GM18858 (cell line): ENCODE data around the gene TCEANC.
"Not testable (repeated sequence)": the region's sequence is repeated elsewhere in the genome, so short reads cannot be mapped to it uniquely, and the experiment has no call there.

Experiments used
- ATAC-seq: cut with Tn5 transposase; IDR thresholded peaks from one replicate; pipeline ENCODE4 v1.9.1; 2021; ENCODE audit not compliant: unreplicated experiment

TCEANC gene

GRCh38 chrX:13652850-13653693, at the start of gene TCEANC:
Gene TCEANC, plus strand, starts transcription at chrX:13653141. Its CDS starts 9,368 bp downstream, at chrX:13662509.
- peak; percentile 91 for ATAC-seq

- ATAC-seq = no peak
Observed at GRCh38 chrX:13605611-13606010, 47.3 kb upstream of the TCEANC start.

- ATAC-seq = no peak
Observed at GRCh38 chrX:13607331-13607995, 45.5 kb upstream of the TCEANC start.

DNA sequence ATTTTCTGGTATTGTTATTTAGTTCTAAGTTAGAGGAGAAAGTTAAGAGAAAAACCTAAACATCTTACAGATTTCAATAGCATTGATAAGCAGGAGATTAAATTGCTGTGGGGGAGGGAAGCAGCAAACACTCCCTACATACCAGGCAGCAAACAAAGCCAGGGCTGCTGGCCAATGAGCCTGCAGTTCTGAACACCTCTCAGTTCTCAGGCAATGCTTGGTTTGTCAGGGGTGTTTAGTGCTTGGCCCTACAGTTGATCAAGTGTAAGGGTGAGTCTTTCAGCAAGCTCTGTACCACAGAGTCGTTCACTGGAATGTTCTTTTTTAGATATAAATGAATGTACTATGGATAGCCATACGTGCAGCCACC, 45.0 kb upstream of the TCEANC start:
- no peak for ATAC-seq

GRCh38 chrX:13614154-13614553, 38.8 kb upstream of the TCEANC start:
- no peak for ATAC-seq

GRCh38 chrX:13620207-13620606, 32.7 kb upstream of the TCEANC start:
- no peak for ATAC-seq

GRCh38 chrX:13622401-13622964, 30.5 kb upstream of the TCEANC start:
- ATAC-seq = no peak

DNA sequence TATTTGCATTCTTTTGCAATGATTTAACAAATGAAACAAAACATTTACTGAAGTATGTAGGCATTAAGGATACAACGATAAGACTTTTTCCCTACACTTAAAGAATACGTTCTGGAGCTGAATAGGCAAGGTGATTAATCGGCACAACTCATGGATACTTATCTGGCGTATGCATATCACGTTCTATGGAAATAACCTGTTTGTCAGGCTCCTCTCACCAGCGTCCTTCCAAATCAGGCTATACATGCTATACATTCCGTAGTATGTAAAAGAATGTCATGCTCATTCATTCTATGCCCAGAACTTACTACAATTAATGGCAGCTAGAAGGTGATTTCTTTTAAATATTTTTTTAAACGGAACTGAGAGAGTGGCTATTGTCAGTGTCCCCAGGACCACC, 25.6 kb upstream of the TCEANC start:
- ATAC-seq = no peak

DNA sequence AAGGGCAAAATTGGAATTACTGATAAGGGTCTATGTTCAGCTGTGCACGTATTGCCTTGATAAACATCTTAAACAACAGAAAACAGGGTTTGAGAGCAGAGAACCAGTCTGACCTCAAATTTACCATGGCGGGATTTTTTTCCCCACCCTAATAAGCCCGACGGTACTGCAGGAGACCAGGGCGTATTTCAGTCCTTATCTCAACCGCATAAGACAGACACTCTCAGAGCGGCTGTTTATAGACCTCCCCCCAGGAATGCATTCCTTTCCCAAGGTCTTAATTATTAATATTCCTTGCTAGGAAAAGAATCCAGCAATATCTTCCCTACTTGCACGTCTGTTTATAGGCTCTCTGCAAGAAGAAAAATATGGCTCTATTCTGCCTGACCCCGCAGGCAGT, 15.7 kb upstream of the TCEANC start:
- ATAC-seq = not testable (repeated sequence)

- no peak for ATAC-seq
Observed at GRCh38 chrX:13638021-13638420, 14.9 kb upstream of the TCEANC start.

DNA sequence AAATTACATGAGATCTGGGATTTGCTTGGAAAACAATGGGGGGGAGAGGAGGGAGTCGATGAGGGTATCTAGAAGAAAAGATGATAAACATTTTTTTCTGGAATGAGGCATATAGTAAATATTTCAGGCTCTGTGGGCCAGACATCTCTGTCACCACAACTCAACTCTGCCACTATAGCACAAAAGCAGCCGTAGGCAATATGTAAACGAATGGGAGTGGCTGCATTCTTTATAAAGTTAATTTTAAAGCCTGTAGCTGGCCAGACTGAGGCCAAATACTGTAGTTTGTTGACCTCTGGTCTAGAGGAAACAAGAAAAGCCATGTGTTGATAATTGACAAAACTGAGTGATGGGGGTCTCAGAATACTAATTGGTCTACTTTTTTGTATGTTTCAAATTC, 14.1 kb upstream of the TCEANC start:
- no peak for ATAC-seq

GRCh38 chrX:13641684-13642083, 11.3 kb upstream of the TCEANC start:
- not testable (repeated sequence) for ATAC-seq

GRCh38 chrX:13645464-13646153, 7.3 kb upstream of the TCEANC start:
- no peak for ATAC-seq

- no peak for ATAC-seq
Observed at GRCh38 chrX:13646154-13646549, 6.8 kb upstream of the TCEANC start.

GRCh38 chrX:13647709-13648212, 5.2 kb upstream of the TCEANC start:
- ATAC-seq = no peak

DNA sequence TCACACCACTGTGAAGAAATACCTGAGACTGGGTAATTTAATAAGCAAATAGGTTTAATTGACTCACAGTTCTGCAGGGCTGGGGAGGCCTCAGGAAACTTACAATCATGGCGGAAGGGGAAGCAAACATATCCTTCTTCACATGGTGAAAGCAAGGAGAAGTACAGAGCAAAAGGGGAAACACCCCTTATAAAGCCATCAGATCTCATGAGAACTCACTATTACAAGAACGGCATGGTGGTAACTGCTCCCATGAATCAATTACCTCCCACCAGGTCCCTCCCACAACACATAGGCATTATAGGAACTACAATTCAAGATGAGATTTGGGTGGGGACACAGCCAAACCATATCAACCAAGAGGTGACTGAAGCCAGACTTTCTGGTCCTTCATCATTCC, 4.6 kb upstream of the TCEANC start:
- ATAC-seq = not testable (repeated sequence)

GRCh38 chrX:13649838-13650237, 3.1 kb upstream of the TCEANC start:
- no peak for ATAC-seq

DNA sequence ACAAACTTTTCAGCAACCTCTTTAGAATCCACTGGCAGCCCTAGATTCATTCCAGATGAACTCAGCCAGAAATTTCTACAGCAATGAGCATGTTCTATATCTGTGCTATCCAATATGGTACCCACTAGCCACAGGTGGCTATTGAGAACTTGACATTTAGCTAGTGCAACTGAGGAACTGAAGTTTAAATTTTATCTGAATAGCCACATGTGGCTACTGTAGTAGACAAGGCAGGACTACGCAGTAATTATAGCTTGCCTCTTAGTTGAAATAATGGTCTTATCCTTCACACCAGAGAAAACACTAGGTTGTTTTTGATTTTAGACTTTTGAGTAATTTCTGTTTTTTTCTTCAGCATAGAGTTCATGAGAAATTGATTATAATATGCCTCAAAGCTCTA, 2.6 kb upstream of the TCEANC start:
- no peak for ATAC-seq

DNA sequence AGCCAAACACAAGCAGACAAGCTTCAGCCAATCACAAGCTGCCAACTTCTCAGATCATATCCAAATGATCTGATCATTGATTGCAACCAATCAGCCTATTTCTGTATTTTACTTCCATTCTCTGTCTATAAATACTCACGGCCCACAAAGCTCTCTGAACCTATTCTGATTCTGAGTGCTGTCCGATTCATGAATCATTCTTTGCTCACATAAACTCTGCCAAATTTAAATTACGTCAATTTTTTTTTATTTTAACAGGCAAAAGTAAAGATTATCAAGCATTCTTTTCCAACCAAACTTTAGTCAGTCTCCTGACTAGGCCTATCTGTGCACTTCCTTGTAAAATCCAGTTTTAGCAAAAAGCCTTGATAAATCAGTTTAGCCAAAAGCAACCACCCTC, 1.8 kb upstream of the TCEANC start:
- ATAC-seq = no peak

GRCh38 chrX:13652287-13652793, 601 bp upstream of the TCEANC start:
- peak; percentile 2 for ATAC-seq

- ATAC-seq = no peak
Observed at GRCh38 chrX:13654116-13654515, 1.2 kb downstream of the TCEANC start.
